ENCODE results near the gene BRD3OS.

The BRD3OS gene

DNA sequence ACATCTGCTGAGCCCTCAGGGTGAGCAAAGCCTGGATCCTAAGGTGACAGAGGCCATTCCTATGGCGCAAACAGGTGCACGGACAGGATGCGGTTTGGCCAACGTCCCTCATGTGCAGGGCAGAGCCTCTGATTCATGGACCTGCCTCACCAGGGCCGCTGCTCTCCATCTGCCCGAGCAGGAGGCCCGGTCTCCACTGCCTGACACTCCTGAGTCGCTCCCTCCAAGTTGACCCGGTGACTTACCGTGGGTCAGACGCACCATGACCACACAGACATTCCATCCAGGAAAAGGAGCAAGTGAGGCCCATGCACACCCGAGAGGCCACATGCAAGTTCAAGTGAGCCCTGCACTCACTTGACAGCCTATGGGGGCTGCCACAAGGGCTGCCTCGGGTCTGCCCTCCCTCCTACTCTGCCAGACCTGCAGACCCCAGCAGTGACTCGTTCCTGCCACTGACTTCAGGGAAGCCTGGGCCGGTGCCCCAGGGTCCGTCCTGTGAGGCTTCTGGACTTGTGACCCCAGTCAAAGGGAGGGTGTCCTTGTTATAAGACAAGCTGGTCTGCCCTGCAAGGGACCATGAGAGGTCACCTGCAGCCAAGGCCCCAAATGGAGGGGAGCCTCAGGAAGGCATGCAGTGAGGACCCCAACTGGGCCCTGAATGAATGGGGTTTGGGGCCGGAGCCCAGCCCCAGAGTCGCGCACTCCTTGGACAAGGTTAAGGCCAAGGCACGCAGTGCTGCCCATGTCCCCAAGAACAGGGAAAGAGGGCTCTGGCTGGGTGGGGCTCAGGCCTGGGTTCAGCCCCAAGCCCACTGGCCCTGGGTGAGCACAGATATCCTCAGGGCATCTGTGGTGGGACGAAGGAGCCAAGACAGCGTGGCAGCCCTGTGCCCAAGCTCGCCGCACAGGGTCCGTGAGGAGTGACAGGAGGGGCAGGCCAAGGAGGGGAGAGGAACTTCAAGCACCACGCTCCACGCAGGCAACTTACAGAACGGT is 10.1 kb downstream of the BRD3OS start:
- DNase-seq = no peak

DNA sequence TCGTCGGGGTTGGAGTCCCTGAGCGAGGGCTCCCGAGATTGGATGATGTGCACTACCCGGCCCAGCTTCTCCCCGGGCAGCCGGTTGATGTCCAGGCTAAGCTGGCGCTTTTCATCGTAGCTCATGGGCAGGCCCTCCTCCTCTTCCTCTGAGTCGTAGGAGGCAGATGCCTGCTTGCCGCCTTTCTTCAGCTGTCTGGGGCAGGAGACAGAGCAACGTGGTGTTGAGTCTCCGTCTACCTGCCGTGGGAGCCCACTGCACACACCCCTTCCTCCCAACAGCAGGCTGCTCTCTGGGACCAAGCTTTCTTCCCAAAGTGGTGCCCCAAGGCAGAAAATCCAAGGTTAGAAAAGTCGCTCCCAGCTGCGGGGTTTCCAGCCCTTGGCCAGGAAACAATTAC is 10.8 kb downstream of the BRD3OS start:
- no peak for DNase-seq

DNA sequence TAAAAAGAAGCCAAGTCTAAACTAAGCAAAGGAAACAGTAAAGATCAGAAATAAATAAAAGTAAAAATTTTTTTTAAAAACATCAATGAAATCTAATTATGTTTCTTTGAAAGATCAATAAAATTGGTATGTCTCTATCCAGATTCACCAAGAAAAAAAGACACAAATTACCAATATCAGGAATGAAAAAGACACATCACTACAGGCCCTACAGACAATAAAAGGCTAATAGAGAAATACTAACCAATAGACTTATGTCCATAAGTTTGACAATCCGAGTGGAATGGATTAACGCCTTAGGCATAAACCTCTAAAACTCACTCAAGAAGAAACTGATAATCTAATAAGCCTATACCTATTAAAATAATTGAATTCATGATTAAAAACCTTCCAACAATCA is 12.4 kb downstream of the BRD3OS start:
- DNase-seq = no peak

DNA sequence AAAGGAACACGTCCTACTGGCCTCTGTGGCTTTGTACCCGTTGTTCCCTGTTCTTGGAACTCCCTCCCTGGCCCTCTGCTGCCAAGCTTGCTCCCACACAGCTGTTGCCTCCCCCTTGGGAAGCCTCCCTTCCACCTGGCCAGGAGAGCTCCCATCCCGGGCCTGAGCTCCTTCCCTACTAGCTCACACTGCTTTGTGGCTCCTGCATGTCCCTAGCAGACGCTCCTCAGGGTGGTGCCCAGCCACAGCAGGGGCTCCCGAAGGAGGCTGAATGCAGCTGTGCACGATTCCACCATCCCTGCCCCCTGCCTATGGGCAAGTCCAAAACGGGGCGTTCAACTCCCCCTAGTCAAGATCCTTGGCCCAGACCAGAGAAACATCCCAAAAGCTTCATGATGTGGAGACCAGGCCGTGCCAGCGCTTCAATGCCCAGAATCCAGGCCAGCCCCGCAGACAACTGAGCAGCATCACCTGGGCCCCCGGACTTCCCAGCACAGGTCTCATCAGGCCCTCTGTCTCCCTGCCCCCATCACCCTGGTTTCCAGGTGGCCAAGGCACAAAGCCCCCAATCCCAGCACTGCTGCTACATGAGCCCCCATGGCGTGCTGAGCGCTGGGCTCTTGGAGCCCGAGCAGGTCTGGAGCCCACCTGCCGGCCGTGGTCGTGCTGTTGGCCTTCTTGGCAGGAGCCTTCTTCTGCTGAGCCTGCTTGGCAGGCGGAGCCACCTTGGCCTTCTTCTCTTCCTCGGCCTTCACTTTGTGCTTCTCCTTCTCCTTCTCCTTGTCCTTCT is 14.3 kb downstream of the BRD3OS start:
- DNase-seq = no peak

DNA sequence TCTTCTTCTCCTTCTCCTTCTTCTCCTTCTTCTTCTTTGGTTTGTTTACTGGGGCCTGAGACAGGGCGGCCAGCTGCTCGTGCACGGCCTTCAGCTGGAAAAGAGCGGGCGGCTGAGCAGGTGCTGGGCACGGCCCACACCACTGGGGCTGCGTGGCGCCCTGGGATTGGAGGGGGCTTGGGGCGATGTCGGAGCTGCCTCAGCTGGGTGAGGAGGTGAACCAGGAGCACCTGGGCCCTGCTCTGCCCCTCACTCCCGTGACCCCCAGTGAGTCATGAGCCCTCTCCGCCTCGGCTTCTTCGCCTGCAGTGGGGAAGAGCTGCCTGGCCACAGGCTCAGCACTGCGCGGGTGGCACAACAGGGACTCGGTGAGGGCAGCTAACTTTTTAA is 14.9 kb downstream of the BRD3OS start:
- DNase-seq = no peak

DNA sequence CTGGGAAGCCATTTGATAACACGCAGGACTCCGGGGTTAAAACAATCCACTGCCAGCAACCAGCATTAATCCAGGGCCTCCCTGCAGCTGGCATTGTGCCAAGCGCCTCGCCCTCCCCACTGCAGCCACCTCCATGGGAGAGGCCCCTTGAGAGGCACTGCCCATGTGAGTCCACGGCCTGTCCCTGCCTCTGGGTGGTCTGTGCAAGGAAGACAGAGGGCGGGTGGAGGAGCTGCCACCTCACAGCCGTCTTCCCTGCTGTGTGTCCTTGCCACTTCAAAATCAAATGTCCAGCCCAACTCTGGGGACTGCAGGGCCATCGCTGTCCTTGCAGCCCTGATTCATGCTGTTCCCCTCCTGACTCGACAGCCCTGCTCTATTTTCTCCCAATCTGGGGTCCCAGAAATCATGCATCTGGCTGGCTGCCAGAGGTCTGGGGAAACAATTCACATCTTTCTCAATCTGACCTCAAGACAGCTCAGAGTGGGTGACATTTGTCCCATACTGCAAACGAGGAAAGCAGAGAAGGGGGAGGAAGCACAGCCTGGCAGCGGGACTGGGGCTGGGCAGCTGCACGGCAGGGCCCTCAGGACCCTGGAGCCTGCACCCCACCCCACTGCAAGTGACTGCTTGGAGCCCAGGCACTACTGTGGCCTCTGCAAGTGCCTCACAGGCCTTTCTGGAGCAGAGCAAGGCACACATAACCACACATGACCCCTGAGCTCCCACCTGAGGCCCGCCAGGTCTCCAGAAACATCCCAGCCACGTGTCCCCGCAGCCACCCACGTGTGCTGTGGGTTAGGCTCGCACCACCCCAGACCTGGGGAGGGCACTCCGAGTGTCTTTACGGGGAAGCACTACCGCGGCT is 15.7 kb downstream of the BRD3OS start:
- DNase-seq = no peak

DNA sequence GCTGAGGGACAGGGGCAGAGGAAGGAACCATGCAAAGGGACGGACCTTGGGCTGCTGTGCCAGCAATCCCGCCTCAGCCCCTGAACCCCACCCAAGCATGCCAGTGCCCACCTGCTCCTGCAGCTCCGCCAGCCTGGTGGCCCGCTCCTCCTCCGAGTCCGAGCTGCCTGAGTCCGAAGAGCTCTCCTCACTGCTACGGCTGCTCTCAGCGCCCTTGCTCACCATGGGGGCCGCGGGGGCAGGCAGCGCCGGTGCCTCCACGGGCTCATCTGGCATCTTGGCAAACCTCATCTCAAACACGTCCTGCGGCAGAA is 16.3 kb downstream of the BRD3OS start:
- no peak for DNase-seq

DNA sequence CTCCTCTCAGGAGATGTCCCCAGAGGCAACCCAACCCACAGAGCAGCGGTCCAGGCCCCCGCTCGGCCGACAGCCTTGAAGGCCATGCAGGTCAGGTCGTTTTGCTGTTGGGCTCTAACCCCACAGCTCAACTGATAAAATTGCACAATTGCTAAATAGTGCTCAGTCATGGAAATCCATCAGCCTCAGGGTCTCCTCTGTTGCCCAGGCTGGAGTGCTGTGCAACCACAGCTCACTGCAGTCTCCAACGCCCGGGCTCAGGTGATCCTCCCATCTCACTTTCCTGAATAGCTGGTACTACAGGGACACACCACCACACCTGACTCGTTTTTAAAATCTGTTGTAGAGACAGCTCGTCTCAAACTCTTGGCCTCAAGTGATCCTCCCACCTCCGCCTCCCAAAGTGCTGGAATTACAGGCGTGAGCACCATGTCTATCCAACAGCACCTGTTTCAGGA is 18.3 kb downstream of the BRD3OS start:
- DNase-seq = no peak

DNA sequence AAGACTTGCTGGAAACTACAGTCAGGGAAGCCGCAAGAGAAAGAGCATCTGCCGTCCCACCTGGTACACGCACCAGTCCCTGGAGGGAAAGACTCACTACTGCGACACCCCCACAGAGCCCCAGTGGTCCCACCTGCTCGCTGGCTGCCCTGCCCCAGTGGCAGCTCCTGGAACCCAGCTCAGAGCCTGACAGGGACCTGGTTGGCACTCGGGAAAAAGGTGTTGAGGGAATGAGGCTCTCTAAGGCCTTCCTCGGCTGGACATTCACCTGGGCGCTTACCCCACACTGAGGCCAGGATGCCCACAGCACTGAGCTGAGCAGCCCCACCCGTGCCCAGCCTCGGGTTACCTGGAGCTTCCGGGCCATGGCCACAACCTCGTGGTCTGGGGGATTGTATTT is 19.7 kb downstream of the BRD3OS start:
- DNase-seq = no peak

DNA sequence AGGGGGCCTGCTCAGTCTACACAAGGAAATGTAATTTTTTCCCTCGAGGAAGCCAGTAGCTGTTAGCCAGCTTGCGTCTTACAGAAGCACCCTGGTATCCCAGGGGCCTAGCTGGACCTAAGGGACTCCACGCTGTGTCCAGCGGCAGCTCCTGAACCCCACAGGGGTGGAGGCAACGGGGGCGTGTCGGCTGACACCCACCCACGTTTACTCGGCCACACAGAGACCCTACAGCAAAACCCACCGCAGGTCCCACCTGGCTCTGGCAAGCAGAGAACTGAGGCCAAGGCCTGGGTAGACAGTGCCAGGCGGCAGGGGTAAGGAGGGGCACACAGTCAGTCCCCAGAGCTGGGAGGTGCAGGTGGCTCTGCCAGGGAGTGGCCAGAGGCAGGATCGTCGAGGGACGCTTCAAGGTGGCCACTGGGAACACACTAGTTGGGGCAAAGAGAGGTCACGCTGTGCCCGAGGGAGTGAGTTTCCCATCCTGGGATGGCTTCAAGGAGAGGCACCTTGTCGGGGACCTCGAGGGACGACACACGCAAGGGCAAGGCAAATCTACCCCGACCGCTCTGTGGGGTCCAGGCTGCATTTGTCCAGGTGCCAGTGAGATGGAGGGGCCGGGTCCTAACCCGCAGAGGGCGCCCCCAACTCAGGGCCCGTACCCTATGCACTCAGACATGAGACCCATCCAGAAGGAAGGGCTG is 20.7 kb downstream of the BRD3OS start:
- no peak for DNase-seq

DNA sequence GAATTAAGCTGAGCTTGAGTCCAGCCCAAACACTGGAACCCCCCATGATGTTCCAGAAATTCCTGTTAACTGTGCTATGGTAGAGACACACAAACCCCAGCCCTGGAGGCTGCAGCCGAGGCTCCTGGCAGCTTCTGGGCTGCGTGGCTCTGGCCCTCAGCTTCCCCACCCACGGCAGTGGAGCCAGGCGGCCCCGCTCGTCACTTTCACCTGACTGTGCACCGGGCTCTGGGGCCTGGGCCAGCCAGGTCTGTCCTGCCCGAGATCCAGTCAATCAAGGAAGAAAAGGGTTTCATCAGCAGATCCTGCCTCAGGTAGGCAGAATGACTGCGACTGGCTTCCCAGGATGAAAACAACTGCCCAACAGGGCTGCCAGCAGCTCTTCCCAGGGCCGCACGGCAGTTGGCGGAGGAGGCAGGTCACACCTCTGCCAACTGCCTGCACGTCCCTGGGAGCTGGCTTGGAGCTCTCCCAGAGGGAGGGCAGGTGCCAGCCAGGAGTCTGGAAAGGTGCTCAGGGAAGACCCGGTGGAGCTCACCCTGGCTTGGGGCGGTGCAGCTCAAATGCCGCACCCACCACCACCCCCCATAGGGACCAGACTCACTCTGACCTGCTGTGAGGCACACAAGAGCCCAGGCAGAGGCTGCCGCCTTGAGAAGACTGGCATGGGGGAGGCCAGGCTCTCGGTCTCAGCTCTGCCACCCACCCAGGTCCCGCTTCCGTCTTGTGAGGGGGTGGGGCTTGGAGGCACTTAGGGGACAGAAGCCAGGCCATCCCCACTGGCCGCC is 21.8 kb downstream of the BRD3OS start:
- DNase-seq = no peak

DNA sequence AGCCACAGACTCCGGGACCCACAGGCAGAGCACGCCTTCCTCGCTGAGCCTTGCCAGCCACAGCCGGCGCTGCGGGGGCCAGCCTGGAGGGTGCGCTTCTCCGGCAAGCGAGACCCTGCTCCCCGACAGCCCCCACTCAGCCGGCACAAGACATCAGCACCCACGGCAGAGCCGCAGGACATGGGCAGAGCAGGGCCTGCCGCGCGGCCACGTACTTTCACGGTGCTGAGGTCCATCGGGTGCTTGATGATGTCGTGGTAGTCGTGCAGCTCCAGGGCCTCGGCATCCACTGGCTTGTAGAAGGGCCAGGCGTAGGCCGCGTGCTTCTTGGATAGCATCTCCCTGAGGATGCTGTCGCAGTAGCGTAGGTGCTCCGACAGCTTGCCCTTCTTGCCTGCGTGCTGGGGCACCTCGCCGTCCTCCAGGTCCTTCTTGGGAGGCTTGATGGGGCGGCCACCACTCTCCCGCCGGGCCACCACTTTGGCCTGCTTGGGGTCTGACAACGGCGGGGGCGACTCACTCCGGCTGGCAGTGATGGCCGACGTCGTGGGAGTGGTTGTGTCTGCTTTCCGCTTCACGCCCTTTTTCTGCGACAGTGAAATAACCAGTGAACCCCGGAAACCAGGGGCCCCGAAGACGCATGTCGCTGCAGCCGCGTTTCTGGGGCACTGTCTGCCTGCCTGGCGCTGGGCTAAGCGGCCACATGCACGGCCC is 22.7 kb downstream of the BRD3OS start:
- DNase-seq = no peak

DNA sequence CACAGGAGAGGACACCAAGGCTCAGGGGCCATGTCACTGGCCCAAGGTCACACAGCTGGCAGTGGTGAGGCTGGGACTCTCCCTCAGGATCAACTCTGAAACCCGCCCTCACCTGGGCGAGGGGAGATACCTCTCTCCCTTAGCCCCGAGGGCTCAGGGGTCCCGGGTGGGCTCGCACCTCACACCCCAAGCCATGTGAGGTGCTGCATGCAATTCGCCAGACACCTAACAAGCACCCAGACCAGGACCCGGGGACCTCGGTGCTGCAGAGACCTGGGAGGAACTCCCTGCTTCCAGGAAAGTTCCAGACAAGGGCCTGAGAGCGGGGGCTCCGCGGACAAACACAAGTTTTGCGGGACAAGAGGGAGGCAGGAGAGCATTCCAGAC is 23.3 kb downstream of the BRD3OS start:
- no peak for DNase-seq

DNA sequence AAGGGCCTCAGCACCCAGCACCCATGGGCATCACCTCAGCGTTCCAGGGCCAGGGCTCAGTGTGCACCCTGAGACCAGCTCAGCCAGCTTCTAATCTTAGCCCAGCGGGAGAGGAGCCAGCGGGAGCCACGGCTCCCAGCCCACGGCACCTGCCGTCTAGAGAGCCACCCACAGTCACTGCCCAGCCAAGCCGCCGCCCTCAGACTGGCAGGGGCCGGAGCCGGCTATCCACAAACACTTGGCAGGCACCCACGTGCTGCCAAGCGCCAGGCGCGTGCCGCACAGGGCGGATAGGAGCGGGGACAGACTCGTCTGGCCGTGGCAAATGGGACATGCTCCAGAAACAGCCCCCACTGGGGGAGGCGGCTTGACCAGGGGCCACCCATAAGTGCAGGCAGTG is 24.0 kb downstream of the BRD3OS start:
- DNase-seq = no peak

DNA sequence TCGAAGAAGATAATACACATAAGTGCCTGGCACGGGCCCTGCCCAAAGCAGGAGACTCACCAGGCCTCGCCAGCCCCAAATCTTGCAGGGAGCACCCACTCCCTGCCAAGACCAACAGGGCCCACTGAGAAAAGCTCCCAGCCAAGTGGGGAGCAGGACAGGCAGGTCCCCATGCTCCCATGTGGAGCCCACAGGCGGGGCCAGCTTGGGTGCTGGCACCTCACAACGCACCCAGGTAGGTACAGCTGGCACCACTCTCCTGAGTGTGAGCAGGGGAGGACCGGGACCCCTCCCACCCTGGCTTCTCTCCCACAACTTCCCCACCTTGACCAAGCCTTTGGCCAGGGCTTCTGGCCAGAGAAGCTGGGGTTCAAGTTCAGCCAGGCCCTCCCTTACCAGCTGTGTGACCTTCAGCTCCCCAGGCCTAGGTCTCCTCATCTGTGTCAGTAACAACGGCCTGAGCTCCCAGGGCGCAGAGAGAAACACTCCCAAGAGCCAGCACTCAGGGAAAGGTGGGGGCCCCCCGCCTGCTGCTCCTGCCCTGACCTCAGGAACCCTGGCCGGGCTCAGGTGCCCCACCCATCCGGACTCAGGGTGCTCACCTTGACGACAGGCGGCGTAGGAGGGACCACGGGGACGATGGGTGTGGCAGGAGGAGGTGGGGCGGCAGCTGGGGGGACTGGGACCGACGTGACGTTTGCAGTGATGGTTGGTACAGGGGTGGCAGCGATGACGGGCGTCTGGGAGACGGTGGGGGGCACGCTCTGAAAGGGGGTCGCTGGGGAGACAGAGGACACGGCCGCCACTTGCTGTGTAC is 24.7 kb downstream of the BRD3OS start:
- no peak for DNase-seq

DNA sequence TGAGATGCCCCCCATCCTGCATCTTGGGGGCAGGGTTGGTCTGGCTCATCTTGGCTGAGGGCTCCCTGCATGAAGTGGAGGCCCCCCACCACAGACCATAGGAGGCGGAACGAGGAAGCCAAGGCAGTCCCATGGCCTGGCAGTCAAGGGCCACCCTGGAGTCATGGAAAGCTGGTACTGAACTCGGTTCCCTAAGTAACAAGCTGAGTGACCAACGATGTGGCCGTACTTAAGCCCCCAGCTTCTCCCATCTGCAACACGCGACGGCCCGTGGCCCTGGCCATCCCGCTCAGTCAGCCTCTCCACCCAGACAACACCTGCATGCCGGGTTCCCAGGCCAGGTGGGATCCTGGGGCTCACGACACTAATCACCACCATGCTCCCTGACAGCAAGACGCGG is 25.4 kb downstream of the BRD3OS start:
- no peak for DNase-seq

DNA sequence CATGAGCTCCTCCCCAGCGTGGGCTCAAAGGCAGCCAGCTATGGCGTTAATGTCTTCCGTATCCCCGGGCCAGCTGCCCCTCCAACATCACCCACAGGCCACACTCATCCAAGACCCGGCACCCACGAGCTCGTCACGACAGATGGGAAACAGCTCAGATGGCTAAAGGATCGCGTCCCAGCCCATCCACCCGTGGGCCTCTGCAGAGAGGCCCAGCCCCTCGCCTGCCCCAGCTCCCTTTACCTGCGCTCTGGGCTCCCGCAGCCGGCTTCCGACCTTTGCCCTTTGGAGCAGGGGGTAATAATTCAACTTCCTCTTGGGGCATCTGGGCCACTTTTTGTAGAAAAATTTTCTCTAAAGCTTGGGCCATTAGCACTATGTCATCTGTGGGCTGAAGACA is 26.0 kb downstream of the BRD3OS start:
- no peak for DNase-seq

DNA sequence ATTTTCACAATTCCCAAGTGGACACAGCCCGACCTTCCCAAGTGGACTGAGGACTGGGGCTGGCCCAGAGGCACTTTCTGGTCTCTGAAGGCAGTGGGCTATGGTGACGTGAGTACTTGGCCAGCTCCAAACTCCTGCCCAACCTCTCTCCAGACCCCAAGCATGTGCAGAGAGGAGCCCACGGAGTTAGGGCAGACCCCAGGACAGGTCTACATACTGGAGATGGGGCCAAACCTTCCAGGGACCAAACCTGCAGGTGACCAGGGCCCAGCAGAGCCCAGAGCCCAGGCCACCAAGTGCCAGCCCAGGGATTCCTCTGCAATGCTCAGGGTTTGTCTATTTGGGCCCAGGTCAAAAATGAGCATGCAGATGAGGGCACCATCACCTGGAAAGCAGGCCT is 27.2 kb downstream of the BRD3OS start:
- DNase-seq = no peak

DNA sequence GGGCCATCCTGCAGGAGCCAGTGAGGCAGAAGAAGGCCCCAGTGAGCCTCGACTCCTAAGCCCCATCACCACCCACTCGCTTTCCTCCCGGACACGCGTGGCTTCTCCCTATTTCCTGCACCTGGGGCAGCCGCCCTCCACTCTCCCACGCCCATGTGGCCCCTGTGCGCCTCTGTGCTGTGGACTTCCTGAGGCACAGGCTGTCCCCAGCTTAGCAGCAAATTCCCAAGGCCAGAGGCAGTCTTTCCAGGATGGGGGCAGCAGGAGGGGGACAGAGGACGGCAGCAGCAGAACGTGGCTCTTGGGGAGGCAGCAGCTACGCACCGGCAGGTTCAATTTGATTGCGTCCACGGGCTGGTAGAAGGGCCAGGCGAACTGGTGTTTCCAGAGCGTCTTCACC is 27.7 kb downstream of the BRD3OS start:
- no peak for DNase-seq

DNA sequence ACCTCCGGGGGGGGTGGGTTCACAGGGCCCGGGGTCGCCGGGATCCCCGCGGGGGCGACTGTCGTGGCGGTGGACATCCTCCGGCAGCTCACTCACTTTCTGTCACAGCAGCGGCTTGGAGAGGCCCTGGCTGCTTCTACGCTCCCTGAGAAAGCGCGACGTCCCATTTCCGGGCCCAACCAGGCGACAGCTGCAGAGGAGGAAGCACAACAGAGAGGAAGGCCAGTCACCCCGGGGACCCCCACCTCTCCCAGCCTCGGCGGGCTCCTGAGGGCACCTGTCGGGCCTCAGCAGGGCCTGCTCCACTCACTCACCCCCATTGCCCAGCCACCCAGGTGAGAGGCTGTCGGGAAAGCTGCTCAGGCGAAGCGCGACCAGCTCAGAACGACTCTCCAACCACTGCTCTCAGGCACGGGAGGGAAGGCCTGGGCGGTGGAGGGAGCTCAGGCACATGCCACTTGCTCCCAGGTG is 28.2 kb downstream of the BRD3OS start:
- DNase-seq = no peak
